ENCODE measurements around the gene TMA7. TPM values are rescaled to one million over a fixed set of nuclear protein-coding genes. Genes with fewer than 3 reads are reported as not detected.

The TMA7 gene
- total and polyA plus RNA-seq, 9 of the 15 experiments (the other 6 are each of a cell fraction or from before 2014, with no cell fraction given): 209 to 1,003 (median 486) TPM

GRCh38 chr3:48428088-48428571 lies 11.9 kb upstream of the TMA7 start:
- POLR2A ChIA-PET: no interaction called here
- H3K4me1 ChIP-seq (replicated peaks in 1 of 2; ENCODE audit: control insufficient read depth in 2 of 2, insufficient read depth in 2 of 2, low read length in 2 of 2): peaks cover 3 to 47% of the 10 kb centered on the region in 2 experiments; a peak in 4 of 5 replicates
- FAIRE-seq: no peak

GRCh38 chr3:48428572-48429316 lies 11.3 kb upstream of the TMA7 start:
- BruUV-seq (replicated peaks): no TSS peak
- Histone ChIP-seq H3K36me3 (ENCODE audit: control insufficient read depth, insufficient read depth, low read length) (peaks cover 22% of the 10 kb centered on the region; the same call in 2 of the 3 replicates), H3K9ac (ENCODE audit: insufficient read depth in 1 of 2, low read depth in 2 of 2, low read length in 2 of 2) (peak overlapping the region; percentile 59 to 85; a peak in 3 of 4 replicates), H3K27me3 (ENCODE audit: control insufficient read depth in 2 of 2, insufficient read depth in 2 of 2, low read length in 2 of 2) (no peaks in the 10 kb centered on the region), H3K4me1 (replicated peaks in 1 of 2; ENCODE audit: control insufficient read depth in 2 of 2, insufficient read depth in 2 of 2, low read length in 2 of 2) (peaks cover 3 to 42% of the 10 kb centered on the region in 2 experiments; a peak in 4 of 5 replicates), H3K9me1 (ENCODE audit: control insufficient read depth, insufficient read depth, low read length) (no peaks in the 10 kb centered on the region), H3K4me2 (ENCODE audit: insufficient read depth, low read length) (peak overlapping the region; percentile 66; the same call in 1 of the 2 replicates), H3K4me3 (peak overlapping the region; percentile 57), H4K20me1 (replicated peaks; ENCODE audit: control insufficient read depth, insufficient read depth, low read length) (no peaks in the 10 kb centered on the region), H2AFZ (ENCODE audit: low read depth, low read length) (peak overlapping the region; percentile 59), H3K9me3 (replicated peaks; ENCODE audit: control insufficient read depth, insufficient read depth, low read depth, low read length) (no peaks in the 10 kb centered on the region), H3K27ac (ENCODE audit: extremely low read depth, low read depth, low read length) (peak overlapping the region; percentile 68; the same call in 1 of the 3 replicates), H3K79me2 (ENCODE audit: control insufficient read depth, insufficient read depth, low read length) (no peaks in the 10 kb centered on the region; the same call in 2 of the 3 replicates)
- TF ChIP-seq ZNF586 (CRISPR knock-in tag; conservative IDR thresholded peaks at IDR 0.05): no peak
- 0 out of 4 replicates have a peak, but pooled peaks of 1 of the 2 experiments have one; percentile 74 for TF ChIP-seq UBTF (IDR thresholded peaks at IDR 0.05; ENCODE audit: borderline replicate concordance in 1 of 2, low read depth in 2 of 2, low read length in 2 of 2)
- TF ChIP-seq CREM (IDR thresholded peaks at IDR 0.05; ENCODE audit: low read depth): no peak
- TF ChIP-seq HMGN3 (IDR thresholded peaks at IDR 0.05; ENCODE audit: borderline replicate concordance, extremely low read depth, insufficient read length, low read depth, low read length): peak; percentile 15
- ATAC-seq (peak; percentile 60), FAIRE-seq (no peak), DNase-seq (ENCODE audit: extremely low read depth in 1 of 4, low spot score in 3 of 4) (peak in 2 of 4 experiments; percentile 41 to 48)
- in situ Hi-C loops (cut with MboI) (no loop called here), intact Hi-C loops (cut with micrococcal nuclease) (no loop called here)
- POLR2A ChIA-PET: no interaction called here
- 8% methylated on average over 11 of the region's 60 CpGs for WGBS (ENCODE audit: insufficient coverage, low coverage, missing lambda C conversion rate)
- CTCF ChIA-PET (ENCODE audit: low intra/inter-chr PET ratio): interaction anchor here (0.6 kb wide), 1 partner anchor 130 kb away, joined by 3 read pairs; no protein-coding TSS in a partner anchor

More at GRCh38 chr3:48428088-48428571, 11.9 kb upstream of the TMA7 start:
- DNase-seq (ENCODE audit: extremely low read depth in 1 of 4, low spot score in 3 of 4): no peak
- Histone ChIP-seq H3K27ac (ENCODE audit: extremely low read depth, low read depth, low read length) (no peak overlapping the region), H3K4me3 (no peak overlapping the region), H2AFZ (ENCODE audit: low read depth, low read length) (no peak overlapping the region), H3K79me2 (ENCODE audit: control insufficient read depth, insufficient read depth, low read length) (no peaks in the 10 kb centered on the region; the same call in 2 of the 3 replicates), H4K20me1 (replicated peaks; ENCODE audit: control insufficient read depth, insufficient read depth, low read length) (no peaks in the 10 kb centered on the region), H3K4me2 (ENCODE audit: insufficient read depth, low read length) (no peak overlapping the region), H3K9ac (ENCODE audit: insufficient read depth in 1 of 2, low read depth in 2 of 2, low read length in 2 of 2) (no peak overlapping the region), H3K9me3 (replicated peaks; ENCODE audit: control insufficient read depth, insufficient read depth, low read depth, low read length) (no peaks in the 10 kb centered on the region), H3K9me1 (ENCODE audit: control insufficient read depth, insufficient read depth, low read length) (no peaks in the 10 kb centered on the region), H3K36me3 (ENCODE audit: control insufficient read depth, insufficient read depth, low read length) (peaks cover 16% of the 10 kb centered on the region; the same call in 2 of the 3 replicates), H3K27me3 (ENCODE audit: control insufficient read depth in 2 of 2, insufficient read depth in 2 of 2, low read length in 2 of 2) (no peaks in the 10 kb centered on the region)
- ATAC-seq: no peak
- in situ Hi-C loops (cut with MboI) (no loop called here), intact Hi-C loops (cut with micrococcal nuclease) (no loop called here)
- no TSS peak for BruUV-seq (replicated peaks)
- TF ChIP-seq RBM14 (IDR thresholded peaks at IDR 0.05; ENCODE audit: borderline replicate concordance, insufficient read depth, low read depth, low read length) (no peak), PRPF4 (IDR thresholded peaks at IDR 0.05; ENCODE audit: insufficient read depth, low read depth, low read length, poor library complexity, severe bottlenecking) (no peak)
- 84% methylated on average over 6 of the region's 7 CpGs for WGBS (ENCODE audit: insufficient coverage, low coverage, missing lambda C conversion rate)
- CTCF ChIA-PET (ENCODE audit: low intra/inter-chr PET ratio): no interaction called here

Data from K562 (cell line).